ENCODE data around the gene NECTIN1.
A peak's percentile ranks its signal among the peaks of the same experiment; 100 is the strongest.

NECTIN1 gene

DNA sequence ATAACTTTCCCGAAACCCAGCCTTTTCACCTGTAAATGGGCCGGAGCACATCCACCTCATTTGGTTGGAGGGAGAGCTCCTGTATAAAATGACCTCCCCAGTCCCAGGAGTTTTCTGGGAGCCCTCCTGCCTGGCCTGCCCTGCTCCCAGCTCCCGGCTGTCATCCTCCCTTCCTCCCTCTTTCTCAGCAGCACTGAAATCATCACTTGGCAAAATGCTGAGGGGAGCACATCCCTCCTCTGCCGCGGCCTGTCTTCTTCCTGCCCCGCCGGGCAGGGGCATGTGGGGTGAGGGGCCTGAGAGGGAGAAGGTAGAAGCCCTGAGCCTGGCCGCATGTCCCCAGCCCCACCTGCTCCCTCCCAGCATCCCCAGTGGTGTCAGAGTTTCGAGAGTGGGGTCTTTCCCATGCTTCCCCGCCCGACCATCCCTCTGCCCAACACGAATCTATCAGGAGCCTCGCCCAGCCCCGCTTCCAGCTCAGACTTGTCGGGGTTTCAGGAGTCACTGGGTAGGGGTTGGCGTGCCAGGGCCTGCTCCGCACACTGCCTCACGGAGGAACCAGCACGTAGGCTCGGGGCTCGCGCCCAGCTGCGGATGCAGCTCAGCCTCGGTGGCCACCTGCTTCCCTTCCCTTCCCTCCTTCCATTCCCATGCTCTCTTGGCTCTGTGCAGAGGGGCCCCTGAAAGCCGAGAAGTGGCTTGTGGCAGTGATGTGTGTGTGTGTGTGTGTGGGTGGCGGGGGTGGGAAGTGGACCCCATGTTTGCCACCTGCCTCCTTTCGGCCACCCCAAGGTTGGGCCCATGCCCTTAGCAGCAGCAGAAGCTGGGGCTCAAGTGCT lies 37.1 kb downstream of the NECTIN1 start:
- Histone ChIP-seq H3K27ac (peak overlapping the region; percentile 69), H3K4me3 (ENCODE audit: low read depth in 1 of 2, low read length in 1 of 2) (no peak overlapping the region), H3K36me3 (no peaks in the 10 kb centered on the region), H3K9me3 (no peaks in the 10 kb centered on the region), H3K27me3 (no peaks in the 10 kb centered on the region), H3K4me1 (ENCODE audit: control insufficient read depth in 1 of 2, insufficient read depth in 1 of 2, low read depth in 1 of 2, low read length in 1 of 2) (peaks cover 80 to 97% of the 10 kb centered on the region in 2 experiments)
- TF ChIP-seq, protein P1, sequence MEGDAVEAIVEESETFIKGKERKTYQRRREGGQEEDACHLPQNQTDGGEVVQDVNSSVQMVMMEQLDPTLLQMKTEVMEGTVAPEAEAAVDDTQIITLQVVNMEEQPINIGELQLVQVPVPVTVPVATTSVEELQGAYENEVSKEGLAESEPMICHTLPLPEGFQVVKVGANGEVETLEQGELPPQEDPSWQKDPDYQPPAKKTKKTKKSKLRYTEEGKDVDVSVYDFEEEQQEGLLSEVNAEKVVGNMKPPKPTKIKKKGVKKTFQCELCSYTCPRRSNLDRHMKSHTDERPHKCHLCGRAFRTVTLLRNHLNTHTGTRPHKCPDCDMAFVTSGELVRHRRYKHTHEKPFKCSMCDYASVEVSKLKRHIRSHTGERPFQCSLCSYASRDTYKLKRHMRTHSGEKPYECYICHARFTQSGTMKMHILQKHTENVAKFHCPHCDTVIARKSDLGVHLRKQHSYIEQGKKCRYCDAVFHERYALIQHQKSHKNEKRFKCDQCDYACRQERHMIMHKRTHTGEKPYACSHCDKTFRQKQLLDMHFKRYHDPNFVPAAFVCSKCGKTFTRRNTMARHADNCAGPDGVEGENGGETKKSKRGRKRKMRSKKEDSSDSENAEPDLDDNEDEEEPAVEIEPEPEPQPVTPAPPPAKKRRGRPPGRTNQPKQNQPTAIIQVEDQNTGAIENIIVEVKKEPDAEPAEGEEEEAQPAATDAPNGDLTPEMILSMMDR (IDR thresholded peaks at IDR 0.05) = no peak

DNA sequence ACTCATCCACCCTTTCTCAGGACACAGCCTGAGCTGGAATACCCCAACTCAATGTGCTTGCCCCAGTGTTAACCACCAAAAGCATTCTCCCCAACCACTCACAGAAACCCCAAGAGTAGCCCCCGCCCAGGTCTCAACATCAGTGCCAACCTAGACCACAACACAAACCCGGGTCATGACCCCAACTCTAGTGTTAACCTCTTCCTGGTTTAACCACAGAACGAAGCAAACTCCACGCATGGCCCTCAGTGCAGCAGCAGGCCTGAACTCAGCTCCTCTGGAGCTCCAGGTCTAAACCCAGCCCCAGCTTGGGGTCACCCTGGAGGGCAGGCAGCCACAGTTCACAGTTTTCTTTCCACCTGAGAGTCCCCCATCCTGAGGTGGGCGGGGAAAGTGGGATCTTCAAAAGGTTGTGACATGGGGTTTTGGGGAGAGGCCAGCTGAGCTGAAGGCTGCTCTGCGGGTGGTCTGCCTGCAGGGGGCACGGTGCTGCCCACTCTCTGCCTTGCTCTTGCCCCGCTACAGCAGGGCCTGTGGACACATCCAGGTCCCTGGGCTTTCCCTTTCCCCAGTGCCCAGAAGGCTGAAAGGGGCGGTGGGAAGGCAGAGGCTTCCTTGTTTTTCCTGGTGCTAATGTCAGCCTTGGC lies 37.9 kb downstream of the NECTIN1 start:
- Histone ChIP-seq H3K27ac (peak overlapping the region; percentile 31), H3K27me3 (no peaks in the 10 kb centered on the region), H3K4me3 (ENCODE audit: low read depth in 1 of 2, low read length in 1 of 2) (peak overlapping the region in 1 of 2 experiments; percentile 8), H3K9me3 (no peaks in the 10 kb centered on the region), H3K4me1 (ENCODE audit: control insufficient read depth in 1 of 2, insufficient read depth in 1 of 2, low read depth in 1 of 2, low read length in 1 of 2) (peaks cover 87 to 97% of the 10 kb centered on the region in 2 experiments), H3K36me3 (no peaks in the 10 kb centered on the region)
- TF ChIP-seq, protein P1 (IDR thresholded peaks at IDR 0.05) = no peak

DNA sequence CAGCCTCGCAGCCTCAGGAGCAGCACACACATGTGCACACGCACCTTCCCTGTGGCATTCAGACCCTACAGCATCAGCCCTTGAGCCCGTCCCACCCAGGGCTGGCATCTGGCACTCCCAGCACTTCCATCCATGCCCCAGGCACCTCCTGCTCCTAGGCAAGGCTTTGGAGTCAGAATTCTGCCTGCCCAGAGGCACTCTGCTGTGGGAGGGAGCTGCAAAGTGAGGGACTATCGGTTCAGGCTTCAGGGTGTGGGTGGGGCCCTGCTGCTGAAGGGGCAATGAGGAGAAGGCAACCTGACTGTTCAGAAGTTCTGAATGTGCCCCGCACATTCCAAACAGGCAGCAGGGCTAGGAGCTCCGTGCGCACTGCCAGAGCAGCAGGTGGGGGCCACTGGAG lies 39.7 kb downstream of the NECTIN1 start:
- Histone ChIP-seq H3K4me3 (ENCODE audit: low read depth in 1 of 2, low read length in 1 of 2) (no peak overlapping the region), H3K27ac (peak overlapping the region; percentile 78), H3K27me3 (no peaks in the 10 kb centered on the region), H3K9me3 (no peaks in the 10 kb centered on the region), H3K36me3 (no peaks in the 10 kb centered on the region), H3K4me1 (ENCODE audit: control insufficient read depth in 1 of 2, insufficient read depth in 1 of 2, low read depth in 1 of 2, low read length in 1 of 2) (peaks cover 98% of the 10 kb centered on the region in 2 experiments)
- TF ChIP-seq, protein P1 (IDR thresholded peaks at IDR 0.05) = no peak

DNA sequence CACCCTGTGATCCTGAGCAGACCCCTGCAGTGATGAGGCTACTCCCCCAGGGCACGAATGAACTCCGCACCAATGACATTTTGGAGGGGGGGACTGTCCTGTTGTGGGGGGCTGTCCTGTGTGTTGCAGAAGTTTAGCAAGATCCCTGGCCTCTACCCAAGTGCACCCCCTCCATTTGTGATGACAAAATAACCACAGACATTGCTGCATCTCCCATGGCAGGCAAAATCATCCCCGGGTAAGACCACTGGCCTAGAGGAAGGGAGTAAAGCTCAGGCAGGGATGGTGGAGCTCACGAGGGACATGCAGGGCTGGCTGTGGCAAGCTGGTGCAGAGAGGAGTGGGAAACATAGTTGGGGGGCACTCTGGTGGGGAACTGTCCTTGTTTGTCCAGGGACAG lies 40.6 kb downstream of the NECTIN1 start:
- H3K27me3 ChIP-seq = no peaks in the 10 kb centered on the region
- H3K4me1 ChIP-seq (ENCODE audit: control insufficient read depth in 1 of 2, insufficient read depth in 1 of 2, low read depth in 1 of 2, low read length in 1 of 2) = peaks cover 98% of the 10 kb centered on the region in 2 experiments
- peak overlapping the region; percentile 78 for H3K27ac ChIP-seq

DNA sequence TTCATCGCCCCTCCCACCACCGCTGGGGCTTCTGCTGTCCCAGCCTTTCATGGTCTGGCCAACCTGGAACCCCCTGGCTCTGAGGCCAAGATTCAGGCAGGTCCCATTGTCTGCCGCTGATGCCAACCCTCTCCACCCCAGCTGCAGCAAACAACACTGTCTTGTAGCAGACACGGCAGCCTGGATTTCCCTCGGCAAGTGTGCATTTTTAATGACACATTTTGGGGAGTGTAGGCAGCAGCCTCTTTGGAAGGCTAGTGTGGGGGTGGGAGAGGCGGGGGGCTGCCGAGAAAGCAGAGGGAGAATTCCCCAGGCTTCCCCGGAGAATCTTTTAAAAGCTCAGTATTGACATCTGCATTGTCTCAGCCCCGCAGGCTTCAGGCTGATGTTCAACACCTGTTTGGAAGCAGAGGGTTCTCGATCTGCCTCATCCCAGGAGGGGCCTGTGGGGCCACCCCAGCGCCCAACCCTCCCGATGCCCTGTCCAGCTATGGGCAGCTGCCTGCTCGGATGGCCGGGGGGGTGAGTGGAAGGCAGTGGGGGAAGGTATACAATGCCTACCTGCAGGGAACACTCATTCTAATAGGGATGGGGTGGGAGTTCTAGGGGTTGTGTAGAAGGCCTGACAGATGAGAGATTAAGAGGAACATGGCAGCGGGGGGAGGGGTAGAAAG lies 41.5 kb downstream of the NECTIN1 start:
- no peaks in the 10 kb centered on the region for H3K36me3 ChIP-seq
- H3K27me3 ChIP-seq = no peaks in the 10 kb centered on the region
- H3K9me3 ChIP-seq = no peaks in the 10 kb centered on the region
- H3K4me3 ChIP-seq (ENCODE audit: low read depth in 1 of 2, low read length in 1 of 2) = peak overlapping the region; percentile 4 to 36
- H3K4me1 ChIP-seq (ENCODE audit: control insufficient read depth in 1 of 2, insufficient read depth in 1 of 2, low read depth in 1 of 2, low read length in 1 of 2) = peaks cover 96 to 98% of the 10 kb centered on the region in 2 experiments
- peak overlapping the region; percentile 78 for H3K27ac ChIP-seq
- TF ChIP-seq, protein P1 (IDR thresholded peaks at IDR 0.05) = no peak

More for the DNA sequence above, 40.6 kb downstream of the NECTIN1 start:
- Histone ChIP-seq H3K36me3 (no peaks in the 10 kb centered on the region), H3K9me3 (no peaks in the 10 kb centered on the region), H3K4me3 (ENCODE audit: low read depth in 1 of 2, low read length in 1 of 2) (peak overlapping the region in 1 of 2 experiments; percentile 36)
- TF ChIP-seq, protein P1 (IDR thresholded peaks at IDR 0.05) = no peak

Measured in neutrophil (primary cell).